Adipocyte (in vitro differentiated cells): Measurements from ENCODE around the gene KRT1.
A peak's percentile ranks its signal among the peaks of the same experiment; 100 is the strongest.

Source experiments
- DNase-seq: peaks from one replicate; pipeline ENCODE4 v3.0.0-alpha.2; 2015; ENCODE audit warnings: low read depth
- H3K27me3 ChIP-seq: replicated peaks from 2 replicates; pipeline ENCODE4 v1.7.0; 2013; ENCODE audit warnings: mild to moderate bottlenecking, low read length, moderate library complexity; ENCODE audit not compliant: control insufficient read depth, insufficient read depth
- H3K36me3 ChIP-seq: 2 replicates; pipeline ENCODE4 v1.7.0; 2013; ENCODE audit warnings: low read length, mild to moderate bottlenecking, moderate library complexity; ENCODE audit not compliant: control insufficient read depth, insufficient read depth, severe bottlenecking
- H3K4me1 ChIP-seq: 2 replicates; pipeline ENCODE4 v1.7.0; 2013; ENCODE audit warnings: mild to moderate bottlenecking, low read length, moderate library complexity; ENCODE audit not compliant: control insufficient read depth, insufficient read depth
- H3K4me3 ChIP-seq: 2 replicates; pipeline ENCODE4 v1.7.0; 2013; ENCODE audit warnings: mild to moderate bottlenecking, low read length, moderate library complexity
- H3K9ac ChIP-seq: 2 replicates; pipeline ENCODE4 v1.7.0; 2013; ENCODE audit warnings: mild to moderate bottlenecking, low read length, moderate library complexity
- H3K9me3 ChIP-seq: 2 replicates; pipeline ENCODE4 v1.7.0; 2013; ENCODE audit warnings: mild to moderate bottlenecking, low read length, moderate library complexity; ENCODE audit not compliant: control insufficient read depth

KRT1 gene

DNA sequence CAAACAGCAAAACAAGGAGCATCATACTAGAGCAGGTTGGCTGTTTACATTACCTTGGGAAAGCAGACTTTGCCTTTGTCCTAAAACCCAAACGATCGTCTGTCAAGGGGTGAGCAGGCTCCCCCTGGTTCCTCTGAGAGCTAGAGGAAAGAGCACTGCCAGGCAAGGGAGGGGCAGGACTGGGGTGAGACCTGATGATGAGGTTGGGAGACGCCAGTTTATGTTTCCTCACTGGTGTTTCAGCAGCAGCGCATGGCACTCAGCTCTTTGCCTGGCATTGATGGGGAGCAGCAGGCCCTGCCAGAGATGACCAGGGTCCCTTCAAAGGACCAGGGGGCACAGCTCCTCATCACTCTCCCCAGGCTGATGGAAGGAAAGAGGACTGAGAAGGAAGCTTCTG is 20.3 kb downstream of the KRT1 start:
- DNase-seq, result no peak
- H3K9me3 ChIP-seq, result no peaks in the 10 kb centered on the region
- H3K4me1 ChIP-seq, result no peaks in the 10 kb centered on the region
- H3K9ac ChIP-seq, result no peak overlapping the region
- H3K36me3 ChIP-seq, result no peaks in the 10 kb centered on the region
- no peak overlapping the region for H3K4me3 ChIP-seq
- H3K27me3 ChIP-seq, result peaks cover 67% of the 10 kb centered on the region

DNA sequence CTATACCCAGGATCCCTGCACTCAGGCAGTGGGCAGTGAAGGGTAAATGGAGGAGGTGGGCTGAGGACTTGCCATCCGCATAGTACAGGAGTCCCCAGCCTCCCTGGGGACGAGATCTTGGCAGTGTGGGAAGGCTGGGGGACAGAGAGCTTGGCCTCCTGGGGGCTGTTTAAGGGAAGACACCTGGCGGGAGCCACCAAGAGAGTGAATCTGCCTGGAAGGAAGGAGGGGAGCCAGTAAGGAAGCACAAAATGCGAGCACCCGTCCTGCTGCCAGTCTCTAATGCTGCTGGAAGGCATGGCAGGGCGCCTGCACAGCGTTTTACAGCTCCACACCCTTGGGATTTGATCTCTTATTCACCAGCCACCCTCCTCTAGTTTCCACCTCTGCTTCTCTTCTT is 20.8 kb downstream of the KRT1 start:
- no peak for DNase-seq
- no peak overlapping the region for H3K9ac ChIP-seq
- H3K9me3 ChIP-seq, result no peaks in the 10 kb centered on the region
- H3K4me3 ChIP-seq, result no peak overlapping the region
- H3K27me3 ChIP-seq, result peaks cover 70% of the 10 kb centered on the region
- no peaks in the 10 kb centered on the region for H3K36me3 ChIP-seq
- no peaks in the 10 kb centered on the region for H3K4me1 ChIP-seq

DNA sequence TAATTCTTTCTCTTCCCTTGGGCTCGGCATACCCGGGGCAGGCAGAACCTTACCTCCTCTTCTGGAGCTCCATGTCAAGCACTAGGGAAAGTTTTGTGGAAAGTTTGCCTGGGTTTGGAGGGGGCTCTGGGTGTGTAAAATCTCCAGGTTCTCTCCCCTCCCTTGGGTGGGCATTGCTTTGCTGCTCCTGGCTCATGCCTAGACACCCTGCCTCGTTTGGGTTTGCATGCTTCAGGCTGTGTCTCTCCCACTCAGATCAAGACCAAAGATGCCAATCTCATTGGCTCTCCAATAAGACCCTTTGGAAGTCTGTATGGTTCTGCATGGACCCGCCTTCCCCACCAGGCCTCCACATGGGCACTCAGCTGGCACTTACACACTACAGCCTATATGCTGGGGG is 22.0 kb downstream of the KRT1 start:
- no peak overlapping the region for H3K4me3 ChIP-seq
- no peak for DNase-seq
- H3K9me3 ChIP-seq, result no peaks in the 10 kb centered on the region
- H3K4me1 ChIP-seq, result no peaks in the 10 kb centered on the region
- H3K36me3 ChIP-seq, result no peaks in the 10 kb centered on the region
- peaks cover 70% of the 10 kb centered on the region for H3K27me3 ChIP-seq
- no peak overlapping the region for H3K9ac ChIP-seq

- H3K4me1 ChIP-seq, result no peaks in the 10 kb centered on the region
- peaks cover 69% of the 10 kb centered on the region for H3K27me3 ChIP-seq
- no peak overlapping the region for H3K9ac ChIP-seq
- H3K4me3 ChIP-seq, result no peak overlapping the region
- DNase-seq, result no peak
- no peaks in the 10 kb centered on the region for H3K36me3 ChIP-seq
- no peaks in the 10 kb centered on the region for H3K9me3 ChIP-seq
Measured at GRCh38 chr12:52657250-52657902, 22.8 kb downstream of the KRT1 start.

- Histone ChIP-seq H3K9ac (no peak overlapping the region), H3K4me1 (no peaks in the 10 kb centered on the region), H3K27me3 (peaks cover 64% of the 10 kb centered on the region), H3K9me3 (no peaks in the 10 kb centered on the region), H3K4me3 (no peak overlapping the region), H3K36me3 (no peaks in the 10 kb centered on the region)
- no peak for DNase-seq
Measured at GRCh38 chr12:52656616-52657015, 23.6 kb downstream of the KRT1 start.

DNA sequence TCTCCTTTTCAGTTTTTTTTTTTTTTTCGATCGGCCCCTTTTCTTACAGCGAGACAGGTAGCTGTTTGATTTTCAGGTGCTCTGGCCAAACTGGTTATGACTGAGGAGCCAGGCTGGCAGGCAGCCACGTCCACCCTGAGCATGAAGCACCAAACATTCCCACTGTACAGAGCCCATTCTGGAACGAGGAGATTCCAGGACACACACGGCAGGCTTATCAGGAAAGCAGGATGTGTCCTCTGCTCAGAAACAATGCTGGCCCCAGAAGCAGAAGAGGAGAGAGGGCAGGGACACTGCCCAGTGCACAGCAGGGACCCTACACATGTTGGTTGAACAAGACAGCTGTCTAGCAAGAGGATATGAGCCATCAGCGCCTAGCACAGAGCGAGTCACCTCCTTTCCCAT is 24.5 kb downstream of the KRT1 start:
- Histone ChIP-seq H3K4me1 (peaks cover 2% of the 10 kb centered on the region), H3K36me3 (no peaks in the 10 kb centered on the region), H3K27me3 (peaks cover 69% of the 10 kb centered on the region), H3K9ac (no peak overlapping the region), H3K9me3 (no peaks in the 10 kb centered on the region), H3K4me3 (no peak overlapping the region)
- no peak for DNase-seq

- Histone ChIP-seq H3K36me3 (no peaks in the 10 kb centered on the region), H3K9me3 (no peaks in the 10 kb centered on the region)
- no peak for DNase-seq
Measured at GRCh38 chr12:52655251-52655650, 25.0 kb downstream of the KRT1 start.

DNA sequence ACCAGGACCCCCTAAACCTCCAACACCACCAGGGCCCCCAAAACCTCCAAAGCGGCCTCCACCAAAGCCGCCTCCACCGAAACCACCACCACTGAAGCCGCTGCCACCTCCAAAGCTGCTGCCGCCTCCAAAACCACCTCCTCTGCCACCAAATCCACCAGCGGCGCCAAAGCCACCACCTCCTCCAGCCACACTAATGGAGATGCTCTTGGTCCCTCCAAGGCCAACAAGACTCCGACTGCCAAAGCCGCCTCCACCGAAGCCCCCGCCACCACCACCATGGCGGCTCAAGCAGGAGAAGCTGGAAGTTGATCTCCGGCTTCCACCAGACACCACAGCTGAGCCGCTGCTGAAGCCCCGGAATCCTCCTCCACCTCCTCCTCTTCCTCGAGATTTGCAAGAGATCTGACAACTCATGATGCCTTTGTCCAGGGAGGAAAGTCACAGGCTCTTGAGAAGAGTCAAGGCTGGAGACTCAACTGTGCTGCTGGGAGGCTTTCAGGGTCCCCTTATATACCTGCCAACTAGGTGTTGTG is 28.4 kb downstream of the KRT1 start, which contains the start of gene KRT2:
TSS of gene KRT2 (minus strand) at position 486 of the 536 bp plus-strand sequence. CDS start at position 417, 69 bp downstream.
- H3K36me3 ChIP-seq, result no peaks in the 10 kb centered on the region
- DNase-seq, result no peak
- no peaks in the 10 kb centered on the region for H3K9me3 ChIP-seq
- peaks cover 7% of the 10 kb centered on the region for H3K4me1 ChIP-seq
- H3K27me3 ChIP-seq, result peaks cover 76% of the 10 kb centered on the region
- no peak within 1 kb of the TSS for H3K4me3 ChIP-seq
- no peak within 1 kb of the TSS for H3K9ac ChIP-seq

More at GRCh38 chr12:52655251-52655650, 25.0 kb downstream of the KRT1 start:
- no peak overlapping the region for H3K9ac ChIP-seq
- no peak overlapping the region for H3K4me3 ChIP-seq
- H3K4me1 ChIP-seq, result peaks cover 7% of the 10 kb centered on the region
- H3K27me3 ChIP-seq, result peaks cover 74% of the 10 kb centered on the region

DNA sequence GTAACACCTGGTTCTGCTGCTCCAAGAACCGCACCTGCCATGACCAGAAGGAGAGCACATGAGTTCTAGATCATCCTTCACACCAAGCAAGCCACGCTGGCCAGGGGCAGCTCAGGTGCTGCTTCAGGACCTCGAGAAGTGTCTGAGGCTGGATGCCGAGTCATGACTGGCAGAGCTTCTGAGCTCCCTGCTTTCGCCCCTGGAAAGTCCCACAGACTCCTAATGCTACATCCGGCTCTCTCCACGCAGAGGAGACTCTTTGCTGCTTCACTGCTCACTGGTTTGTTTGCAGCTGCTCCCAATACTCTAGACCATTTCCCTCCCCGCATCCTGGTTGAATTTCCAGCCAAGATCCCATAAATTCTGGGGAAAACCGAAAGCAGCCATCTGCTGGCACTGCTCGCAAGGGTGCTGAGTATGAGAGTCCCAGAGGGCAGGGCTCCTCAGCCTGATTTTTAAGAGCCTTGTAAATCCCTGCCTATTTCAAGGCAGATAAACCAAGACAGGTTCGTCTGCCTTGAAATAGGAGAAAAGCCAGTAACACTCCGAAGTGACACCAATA is 29.6 kb downstream of the KRT1 start:
- peaks cover 7% of the 10 kb centered on the region for H3K4me1 ChIP-seq
- H3K9ac ChIP-seq, result no peak overlapping the region
- DNase-seq, result no peak
- peak overlapping the region; percentile 4 for H3K4me3 ChIP-seq
- no peaks in the 10 kb centered on the region for H3K9me3 ChIP-seq
- H3K36me3 ChIP-seq, result no peaks in the 10 kb centered on the region
- peaks cover 73% of the 10 kb centered on the region for H3K27me3 ChIP-seq

DNA sequence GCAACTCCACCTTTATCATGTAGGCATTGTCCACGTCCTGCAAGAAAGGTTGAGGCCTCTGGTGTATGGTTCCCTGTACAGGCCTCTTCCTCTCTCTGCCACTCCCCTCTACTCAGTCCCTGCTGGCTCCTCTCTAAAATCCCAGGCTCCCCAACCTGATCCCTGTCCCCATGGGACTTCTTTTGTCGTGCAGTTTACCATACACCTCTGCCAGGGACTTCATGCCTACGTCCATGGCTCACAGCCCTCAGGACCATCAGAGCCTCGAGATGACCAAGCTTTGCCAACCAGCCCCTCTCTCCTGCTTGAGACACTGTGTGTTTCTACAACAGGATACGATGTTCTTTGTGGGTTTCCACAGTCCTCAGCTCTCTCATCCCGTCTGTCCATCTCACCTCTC is 31.1 kb downstream of the KRT1 start:
- Histone ChIP-seq H3K9ac (no peak overlapping the region), H3K4me1 (peaks cover 7% of the 10 kb centered on the region), H3K9me3 (no peaks in the 10 kb centered on the region), H3K4me3 (no peak overlapping the region), H3K27me3 (peaks cover 77% of the 10 kb centered on the region), H3K36me3 (no peaks in the 10 kb centered on the region)
- DNase-seq, result no peak

DNA sequence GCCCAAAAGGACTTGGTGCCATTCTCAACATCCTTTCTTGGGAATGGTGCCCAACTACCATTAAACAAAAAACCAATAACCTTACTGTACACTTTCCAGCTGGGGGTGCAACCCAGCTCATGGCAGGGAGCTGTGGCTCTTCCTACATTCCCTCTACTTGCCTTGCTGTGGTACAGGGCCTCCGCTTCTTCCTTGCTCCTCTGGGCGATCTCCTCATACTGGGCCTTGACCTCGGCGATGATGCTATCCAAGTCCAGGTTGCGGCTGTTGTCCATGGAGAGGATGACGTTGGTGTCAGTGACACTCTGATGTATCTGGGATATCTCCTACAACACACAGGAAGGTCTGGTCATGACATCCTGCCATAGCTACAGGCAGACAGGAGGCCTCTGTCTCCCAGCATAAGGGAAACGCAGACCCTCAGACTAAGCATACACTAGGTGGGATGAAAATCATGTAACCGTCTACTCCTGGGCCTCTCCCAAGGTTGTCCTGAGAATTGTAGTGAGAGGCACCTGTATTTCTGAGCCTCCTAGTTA is 32.1 kb downstream of the KRT1 start:
- H3K4me1 ChIP-seq, result peaks cover 7% of the 10 kb centered on the region
- DNase-seq, result no peak
- peaks cover 77% of the 10 kb centered on the region for H3K27me3 ChIP-seq
- H3K36me3 ChIP-seq, result no peaks in the 10 kb centered on the region
- H3K9me3 ChIP-seq, result no peaks in the 10 kb centered on the region
- H3K9ac ChIP-seq, result no peak overlapping the region
- H3K4me3 ChIP-seq, result no peak overlapping the region
